ENCODE results near the gene PLEKHN1.
"Not testable (repeated sequence)": the region's sequence is repeated elsewhere in the genome, so short reads cannot be mapped to it uniquely, and the experiment has no call there.

Gene PLEKHN1

GRCh38 chr1:993379-993995, 27.2 kb downstream of the PLEKHN1 start:
- DNase-seq (ENCODE audit: low read depth) = no peak

- not testable (repeated sequence) for DNase-seq (ENCODE audit: low read depth)
These were observed 28.3 kb downstream of the PLEKHN1 start for GRCh38 chr1:994546-994945.

GRCh38 chr1:995665-996633, 29.7 kb downstream of the PLEKHN1 start:
- DNase-seq (ENCODE audit: low read depth) = no peak

GRCh38 chr1:996851-997712, 30.8 kb downstream of the PLEKHN1 start:
- DNase-seq (ENCODE audit: low read depth) = no peak

GRCh38 chr1:997713-997992, 31.4 kb downstream of the PLEKHN1 start:
- no peak for DNase-seq (ENCODE audit: low read depth)

- no peak for DNase-seq (ENCODE audit: low read depth)
These were observed 31.9 kb downstream of the PLEKHN1 start for GRCh38 chr1:997993-998744.

- no peak for DNase-seq (ENCODE audit: low read depth)
These were observed 32.4 kb downstream of the PLEKHN1 start for GRCh38 chr1:998745-998994.

GRCh38 chr1:998995-999724, 32.9 kb downstream of the PLEKHN1 start:
- no peak for DNase-seq (ENCODE audit: low read depth)

- DNase-seq (ENCODE audit: low read depth) = no peak
These were observed 33.6 kb downstream of the PLEKHN1 start, which contains the start of gene HES4 for GRCh38 chr1:999725-1000356. Gene HES4, minus strand, starts transcription at chr1:1000097. Its CDS starts 124 bp downstream, at chr1:999973.

GRCh38 chr1:1000357-1001056, 34.2 kb downstream of the PLEKHN1 start:
- DNase-seq (ENCODE audit: low read depth) = no peak

- no peak for DNase-seq (ENCODE audit: low read depth)
These were observed 34.9 kb downstream of the PLEKHN1 start for GRCh38 chr1:1001057-1001783.

GRCh38 chr1:1003618-1004419, 37.5 kb downstream of the PLEKHN1 start:
- no peak for DNase-seq (ENCODE audit: low read depth)

GRCh38 chr1:1004420-1004779, 38.1 kb downstream of the PLEKHN1 start:
- DNase-seq (ENCODE audit: low read depth) = no peak

- peak; percentile 100 for DNase-seq (ENCODE audit: low read depth)
These were observed 38.8 kb downstream of the PLEKHN1 start for GRCh38 chr1:1004780-1005697.

- no peak for DNase-seq (ENCODE audit: low read depth)
These were observed 39.6 kb downstream of the PLEKHN1 start for GRCh38 chr1:1005774-1006304.

- no peak for DNase-seq (ENCODE audit: low read depth)
These were observed 40.2 kb downstream of the PLEKHN1 start for GRCh38 chr1:1006305-1007159.

All from CMK (cell line).